ENCODE results near the gene DHRSX. TPM values are rescaled to one million over a fixed set of nuclear protein-coding genes. Genes with fewer than 3 reads are reported as not detected.
"Not testable (repeated sequence)": the region's sequence is repeated elsewhere in the genome, so short reads cannot be mapped to it uniquely, and the experiment has no call there.

The DHRSX gene
- total RNA-seq, 1 donor from 2014 or later = 37.1 TPM

- Mint-ChIP-seq H3K27me3 (ENCODE audit: unreplicated experiment) (no peaks in the 10 kb centered on the region), H3K4me3 (ENCODE audit: unreplicated experiment) (no peak overlapping the region), H3K4me1 (ENCODE audit: low read depth, unreplicated experiment) (no peaks in the 10 kb centered on the region), H3K27ac (ENCODE audit: unreplicated experiment) (no peak overlapping the region), H3K9me3 (ENCODE audit: unreplicated experiment) (no peaks in the 10 kb centered on the region), H3K36me3 (ENCODE audit: unreplicated experiment) (no peaks in the 10 kb centered on the region)
- DNase-seq = no peak
- TF ChIP-seq CTCF (IDR thresholded peaks at IDR 0.05; ENCODE audit: partially characterized antibody, unreplicated experiment) = no peak
These were observed 20.5 kb upstream of the DHRSX start for GRCh38 chrX:2521092-2521926.

GRCh38 chrX:2520539-2520938, 19.8 kb upstream of the DHRSX start:
- no peak for TF ChIP-seq CTCF (IDR thresholded peaks at IDR 0.05; ENCODE audit: partially characterized antibody, unreplicated experiment)
- Mint-ChIP-seq H3K4me3 (ENCODE audit: unreplicated experiment) (no peak overlapping the region), H3K27ac (ENCODE audit: unreplicated experiment) (no peak overlapping the region), H3K36me3 (ENCODE audit: unreplicated experiment) (no peaks in the 10 kb centered on the region), H3K4me1 (ENCODE audit: low read depth, unreplicated experiment) (no peaks in the 10 kb centered on the region), H3K27me3 (ENCODE audit: unreplicated experiment) (no peaks in the 10 kb centered on the region), H3K9me3 (ENCODE audit: unreplicated experiment) (no peaks in the 10 kb centered on the region)
- no peak for DNase-seq

DNA sequence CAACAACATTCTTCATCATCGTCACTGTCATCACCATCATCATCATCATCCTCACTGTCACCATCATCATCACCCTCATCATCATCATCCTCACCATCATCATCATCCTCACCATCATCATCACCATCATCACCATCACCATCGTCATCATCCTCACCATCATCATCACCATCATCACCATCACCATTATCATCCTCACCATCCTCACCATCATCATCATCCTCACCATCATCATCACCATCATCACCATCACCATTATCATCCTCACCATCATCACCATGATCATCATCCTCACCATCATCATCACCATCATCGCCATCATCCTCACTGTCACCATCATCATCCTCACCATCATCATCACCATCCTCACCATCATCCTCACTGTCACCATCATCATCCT, 18.9 kb upstream of the DHRSX start:
- H3K36me3 Mint-ChIP-seq (ENCODE audit: unreplicated experiment); H3K9me3 Mint-ChIP-seq (ENCODE audit: unreplicated experiment); H3K27me3 Mint-ChIP-seq (ENCODE audit: unreplicated experiment): not testable (repeated sequence)

DNA sequence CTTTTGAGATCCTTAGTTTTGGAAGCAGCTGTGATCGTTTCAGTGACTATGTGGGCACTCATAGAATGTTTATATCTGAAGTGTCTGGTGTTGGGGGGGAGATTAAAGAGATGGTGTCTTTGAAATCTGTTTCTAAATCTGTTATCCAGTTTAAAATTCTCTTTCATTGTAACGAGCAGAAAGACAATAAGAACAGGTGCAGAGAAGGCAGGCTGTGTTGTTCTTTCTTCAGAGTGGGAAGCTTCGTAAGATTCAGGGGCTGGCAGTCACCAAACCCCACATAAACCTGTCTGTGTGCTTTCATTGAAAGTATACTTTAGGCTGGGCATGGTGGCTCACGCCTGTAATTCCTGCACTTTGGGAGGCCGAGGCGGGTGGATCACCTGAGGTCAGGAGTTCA, 16.3 kb upstream of the DHRSX start:
- Mint-ChIP-seq H3K9me3 (ENCODE audit: unreplicated experiment) (no peaks in the 10 kb centered on the region), H3K27ac (ENCODE audit: unreplicated experiment) (no peak overlapping the region), H3K36me3 (ENCODE audit: unreplicated experiment) (no peaks in the 10 kb centered on the region), H3K4me1 (ENCODE audit: low read depth, unreplicated experiment) (no peaks in the 10 kb centered on the region), H3K27me3 (ENCODE audit: unreplicated experiment) (no peaks in the 10 kb centered on the region), H3K4me3 (ENCODE audit: unreplicated experiment) (no peak overlapping the region)
- no peak for DNase-seq
- no peak for TF ChIP-seq CTCF (IDR thresholded peaks at IDR 0.05; ENCODE audit: partially characterized antibody, unreplicated experiment)

More for the DNA sequence above, 18.9 kb upstream of the DHRSX start:
- not testable (repeated sequence) for H3K27ac Mint-ChIP-seq (ENCODE audit: unreplicated experiment); DNase-seq; H3K4me1 Mint-ChIP-seq (ENCODE audit: low read depth, unreplicated experiment); H3K4me3 Mint-ChIP-seq (ENCODE audit: unreplicated experiment)

DNA sequence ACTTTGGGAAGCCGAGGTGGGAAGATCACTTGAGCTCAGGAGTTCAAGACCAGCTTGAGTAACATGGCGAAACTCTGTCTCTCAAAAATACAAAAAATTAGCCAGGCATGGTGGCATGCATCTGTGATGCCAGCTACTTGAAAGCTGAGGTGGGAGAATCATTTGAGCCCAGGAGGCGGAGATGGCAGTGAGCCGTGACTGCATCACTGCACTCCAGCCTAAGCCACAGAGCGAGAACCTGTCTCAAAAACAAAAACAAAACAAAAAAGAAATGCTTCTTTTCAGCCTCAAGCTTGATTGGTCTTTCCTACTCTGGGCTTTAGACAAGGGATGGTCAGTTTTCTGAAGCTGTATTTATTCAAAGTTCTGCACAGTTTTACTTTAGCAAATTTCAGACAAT, 15.8 kb upstream of the DHRSX start:
- Mint-ChIP-seq H3K9me3 (ENCODE audit: unreplicated experiment) (no peaks in the 10 kb centered on the region), H3K27me3 (ENCODE audit: unreplicated experiment) (no peaks in the 10 kb centered on the region), H3K36me3 (ENCODE audit: unreplicated experiment) (no peaks in the 10 kb centered on the region), H3K4me3 (ENCODE audit: unreplicated experiment) (no peak overlapping the region), H3K27ac (ENCODE audit: unreplicated experiment) (no peak overlapping the region), H3K4me1 (ENCODE audit: low read depth, unreplicated experiment) (no peaks in the 10 kb centered on the region)
- no peak for TF ChIP-seq CTCF (IDR thresholded peaks at IDR 0.05; ENCODE audit: partially characterized antibody, unreplicated experiment)
- no peak for DNase-seq
